ENCODE results near the gene NGB. TPM values are rescaled to one million over a fixed set of nuclear protein-coding genes. Genes with fewer than 3 reads are reported as not detected.

The NGB gene
- total and polyA plus RNA-seq, 2 donors (not counting 3 experiments of a cell fraction or from before 2014, with no cell fraction given), result not detected

DNA sequence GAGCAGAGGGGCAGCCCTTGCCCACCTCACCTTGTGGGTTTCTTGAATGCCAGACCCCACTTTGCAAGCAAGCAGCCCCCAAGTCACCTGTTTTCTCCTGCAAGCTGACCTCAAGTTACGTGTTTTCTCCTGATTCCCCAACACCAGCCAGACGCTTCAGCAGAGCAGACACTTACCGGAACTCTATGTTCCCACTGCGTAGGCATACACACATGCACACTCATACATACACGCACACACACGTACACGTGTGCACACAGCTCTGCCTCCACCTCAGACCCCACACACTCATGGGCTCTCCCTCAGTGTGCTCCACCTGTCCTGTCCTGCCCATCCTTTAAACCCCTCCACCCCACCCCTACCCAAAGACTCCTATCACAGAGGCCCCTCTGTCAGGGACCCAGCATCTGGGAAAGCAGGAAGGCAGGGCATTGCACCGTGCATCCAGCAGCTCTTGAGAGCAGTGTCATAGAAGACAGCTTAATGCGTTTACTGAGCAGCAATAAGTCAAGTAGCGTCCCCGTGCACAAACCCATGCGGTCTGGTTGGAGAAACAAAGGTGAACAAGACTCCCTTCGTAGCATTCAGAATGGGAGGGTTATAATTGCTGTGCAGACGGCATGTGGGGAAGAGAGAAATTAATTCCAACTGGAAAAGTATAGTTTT, 45.0 kb downstream of the NGB start:
- ChIA-PET POLR2A (no interaction called here), CTCF (interaction anchor here (0.7 kb wide), 1 partner anchor 13 kb away, joined by 3 read pairs; no protein-coding TSS in a partner anchor)
- H3K4me1 ChIP-seq (ENCODE audit: control insufficient read depth, extremely low read depth, insufficient read depth, low read length), result no peaks in the 10 kb centered on the region
- BruUV-seq (replicated peaks), result no TSS peak
- dilution Hi-C loops (cut with MboI; ENCODE audit: extremely low pct_ligation_motif_present, low sequenced_read_pairs), result no loop called here
- H3K79me2 ChIP-seq (ENCODE audit: control insufficient read depth, insufficient read depth, low read length), result no peaks in the 10 kb centered on the region
- H4K20me1 ChIP-seq (replicated peaks; ENCODE audit: control insufficient read depth, extremely low read depth, insufficient read depth, low read length), result no peaks in the 10 kb centered on the region
- H3K9me3 ChIP-seq (replicated peaks; ENCODE audit: control insufficient read depth, insufficient read depth, low read length), result no peaks in the 10 kb centered on the region
- no peak overlapping the region for H3K27ac ChIP-seq (ENCODE audit: insufficient read depth, low read depth, low read length)
- H3K4me2 ChIP-seq (ENCODE audit: insufficient read depth, low read length), result no peak overlapping the region
- no peak overlapping the region for H3K9ac ChIP-seq (replicated peaks; ENCODE audit: extremely low read depth, insufficient read depth, low read length)
- H3K27me3 ChIP-seq (ENCODE audit: control insufficient read depth in 2 of 2, insufficient read depth in 2 of 2, low read length in 2 of 2), result no peaks in the 10 kb centered on the region
- no peak overlapping the region for H3K4me3 ChIP-seq (replicated peaks in 1 of 3; ENCODE audit: insufficient read depth in 1 of 3, low read depth in 1 of 3, low read length in 3 of 3)
- DNase-seq (ENCODE audit: low read depth, low spot score) (no peak), FAIRE-seq (no peak)
- H3K9me1 ChIP-seq (replicated peaks; ENCODE audit: control insufficient read depth, extremely low read depth, insufficient read depth, low read length), result no peaks in the 10 kb centered on the region
- TF ChIP-seq EZH2 (IDR thresholded peaks at IDR 0.05; ENCODE audit: borderline replicate concordance, low read depth, low read length, severe bottlenecking), result no peak
- H2AFZ ChIP-seq (ENCODE audit: low read depth, low read length), result no peak overlapping the region
- no peaks in the 10 kb centered on the region for H3K36me3 ChIP-seq (ENCODE audit: control insufficient read depth in 2 of 2, extremely low read depth in 1 of 2, insufficient read depth in 2 of 2, low read length in 2 of 2)
- intact Hi-C loops (cut with micrococcal nuclease), result no loop called here

DNA sequence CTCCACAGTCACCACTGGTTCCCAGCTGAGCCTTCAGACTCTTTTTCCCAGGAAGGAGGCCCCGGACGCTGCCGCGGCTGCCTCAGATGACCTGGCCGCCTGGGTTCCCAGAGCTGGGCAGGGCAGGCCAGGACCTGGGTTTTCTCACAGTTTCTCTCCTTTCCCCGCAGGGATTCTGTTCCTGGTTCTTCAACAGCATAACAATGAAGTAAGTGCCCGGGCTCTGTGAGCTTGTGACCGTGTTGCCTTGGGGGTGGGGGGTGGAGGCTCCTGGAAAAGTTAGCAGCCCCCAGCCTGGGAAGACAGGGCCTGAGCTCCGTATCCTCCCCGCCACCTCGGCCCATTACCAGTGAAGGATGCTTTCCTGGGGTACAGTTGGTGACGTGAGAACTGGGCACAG, 45.8 kb downstream of the NGB start:
- intact Hi-C loops (cut with micrococcal nuclease) (no loop called here), dilution Hi-C loops (cut with MboI; ENCODE audit: extremely low pct_ligation_motif_present, low sequenced_read_pairs) (no loop called here)
- no TSS peak for BruUV-seq (replicated peaks)
- DNase-seq (ENCODE audit: low read depth, low spot score) (no peak), FAIRE-seq (no peak)
- no peaks in the 10 kb centered on the region for H3K9me3 ChIP-seq (replicated peaks; ENCODE audit: control insufficient read depth, insufficient read depth, low read length)
- H3K4me3 ChIP-seq (replicated peaks in 1 of 3; ENCODE audit: insufficient read depth in 1 of 3, low read depth in 1 of 3, low read length in 3 of 3), result no peak overlapping the region
- no peaks in the 10 kb centered on the region for H4K20me1 ChIP-seq (replicated peaks; ENCODE audit: control insufficient read depth, extremely low read depth, insufficient read depth, low read length)
- ChIA-PET POLR2A (no interaction called here), CTCF (interaction anchor here (1.4 kb wide), 1 partner anchor 12 kb away, joined by 6 read pairs; no protein-coding TSS in a partner anchor)
- H3K79me2 ChIP-seq (ENCODE audit: control insufficient read depth, insufficient read depth, low read length), result no peaks in the 10 kb centered on the region
- H3K4me2 ChIP-seq (ENCODE audit: insufficient read depth, low read length), result no peak overlapping the region
- H3K36me3 ChIP-seq (ENCODE audit: control insufficient read depth in 2 of 2, extremely low read depth in 1 of 2, insufficient read depth in 2 of 2, low read length in 2 of 2), result no peaks in the 10 kb centered on the region
- H3K9me1 ChIP-seq (replicated peaks; ENCODE audit: control insufficient read depth, extremely low read depth, insufficient read depth, low read length), result no peaks in the 10 kb centered on the region
- no peak for TF ChIP-seq FOS (IDR thresholded peaks at IDR 0.05; ENCODE audit: borderline replicate concordance, insufficient read depth, low read length)
- TF ChIP-seq, protein P1, sequence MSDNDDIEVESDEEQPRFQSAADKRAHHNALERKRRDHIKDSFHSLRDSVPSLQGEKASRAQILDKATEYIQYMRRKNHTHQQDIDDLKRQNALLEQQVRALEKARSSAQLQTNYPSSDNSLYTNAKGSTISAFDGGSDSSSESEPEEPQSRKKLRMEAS (IDR thresholded peaks at IDR 0.05; ENCODE audit: insufficient read depth, insufficient read length), result no peak
- TF ChIP-seq JUN (IDR thresholded peaks at IDR 0.05; ENCODE audit: borderline replicate concordance, insufficient read depth, insufficient read length, low read depth), result no peak
- H3K27ac ChIP-seq (ENCODE audit: insufficient read depth, low read depth, low read length), result no peak overlapping the region
- no peak overlapping the region for H2AFZ ChIP-seq (ENCODE audit: low read depth, low read length)
- H3K9ac ChIP-seq (replicated peaks; ENCODE audit: extremely low read depth, insufficient read depth, low read length), result no peak overlapping the region
- no peaks in the 10 kb centered on the region for H3K4me1 ChIP-seq (ENCODE audit: control insufficient read depth, extremely low read depth, insufficient read depth, low read length)
- H3K27me3 ChIP-seq (ENCODE audit: control insufficient read depth in 2 of 2, insufficient read depth in 2 of 2, low read length in 2 of 2), result no peaks in the 10 kb centered on the region
